Prostate gland (tissue), 2 donors: ENCODE results near the gene TNK1.
"Not testable (repeated sequence)": the region's sequence is repeated elsewhere in the genome, so short reads cannot be mapped to it uniquely, and the experiment has no call there.

ENCODE experiments used
- CTCF ChIP-seq, 4 experiments: fragments of 200-600 bp in 2 of 4; fragments of 450-650 bp in 2 of 4; sonication (generic) in 2 of 4; IDR thresholded peaks; 1 replicate in 3 of 4; 2 replicates in 1 of 4; pipeline ENCODE4 v1.5.1; 2016 to 2019; ENCODE audit warnings: antibody characterized with exemption in 4 of 4, mild to moderate bottlenecking in 2 of 4, moderate library complexity in 2 of 4
- POLR2A ChIP-seq: fragments of 450-650 bp; IDR thresholded peaks from one replicate; pipeline ENCODE4 v1.6.1; 2016; ENCODE audit warnings: antibody characterized with exemption, mild to moderate bottlenecking

GRCh38 chr17:7365963-7366362 is 14.9 kb upstream of the TNK1 start:
- not testable (repeated sequence) for TF ChIP-seq CTCF (IDR thresholded peaks at IDR 0.05); POLR2A
